Osteoblast (primary cell): ENCODE results near the gene CEP112. TPM values are rescaled to one million over a fixed set of nuclear protein-coding genes. Genes with fewer than 3 reads are reported as not detected.

ENCODE experiments used
- DNase-seq: peaks from one replicate; pipeline ENCODE4 v3.0.0; 2011; ENCODE audit warnings: low spot score, mixed read lengths; ENCODE audit not compliant: insufficient read length; ENCODE audit errors: missing footprints
- H2AFZ ChIP-seq: 2 replicates; pipeline ENCODE4 v1.6.0; 2011; ENCODE audit warnings: mild to moderate bottlenecking, low read length
- H3K27ac ChIP-seq: 2 replicates; pipeline ENCODE4 v1.5.1; 2011; ENCODE audit warnings: mild to moderate bottlenecking, low read depth, low read length, moderate library complexity
- H3K27me3 ChIP-seq: 2 replicates; pipeline ENCODE4 v1.6.0; 2012; ENCODE audit warnings: mild to moderate bottlenecking, control low read depth, inconsistent platforms, low read length, moderate library complexity; ENCODE audit not compliant: insufficient read depth
- H3K36me3 ChIP-seq: 2 replicates; pipeline ENCODE4 v1.5.1; 2011; ENCODE audit warnings: mild to moderate bottlenecking, low read length, control low read depth, moderate library complexity; ENCODE audit not compliant: insufficient read depth
- H3K4me1 ChIP-seq: 2 replicates; pipeline ENCODE4 v1.5.1; 2011; ENCODE audit warnings: mild to moderate bottlenecking, low read length, control low read depth, moderate library complexity; ENCODE audit not compliant: insufficient read depth
- H3K4me2 ChIP-seq: 2 replicates; pipeline ENCODE4 v1.6.0; 2011; ENCODE audit warnings: mild to moderate bottlenecking, low read length; ENCODE audit not compliant: insufficient read depth
- H3K4me3 ChIP-seq: fragments of 200-600 bp; sonication (generic); 3 replicates; pipeline ENCODE4 v1.5.1; 2012; ENCODE audit warnings: mild to moderate bottlenecking, low read length, inconsistent platforms; ENCODE audit not compliant: insufficient read depth
- H3K79me2 ChIP-seq: 2 replicates; pipeline ENCODE4 v1.6.0; 2012; ENCODE audit warnings: mild to moderate bottlenecking, low read length, control low read depth, inconsistent platforms; ENCODE audit not compliant: insufficient read depth
- H3K9me3 ChIP-seq: 2 replicates; pipeline ENCODE4 v1.5.1; 2011; ENCODE audit warnings: low read depth, low read length, control low read depth
- H4K20me1 ChIP-seq: 2 replicates; pipeline ENCODE4 v1.6.0; 2012; ENCODE audit warnings: mild to moderate bottlenecking, low read length, control low read depth; ENCODE audit not compliant: insufficient read depth
- CTCF ChIP-seq: IDR thresholded peaks from 2 replicates; pipeline ENCODE4 v1.5.1; 2011; ENCODE audit warnings: mild to moderate bottlenecking, low read depth, low read length, moderate library complexity; ENCODE audit errors: extremely low read depth
- total RNA-seq: library from RNA; depleted of rRNA; stranded (reverse); fragments of >200 nt; gene quantifications from 2 replicates; pipeline ENCODE4 v1.2.3, GENCODE V29; 2012

CEP112 gene
- total RNA-seq, 1 donor, result 8.3 TPM

GRCh38 chr17:65824901-65825300 is 367.0 kb downstream of the CEP112 start:
- H3K27me3 ChIP-seq, result no peaks in the 10 kb centered on the region
- H3K4me2 ChIP-seq, result no peak overlapping the region
- TF ChIP-seq CTCF, result no peak
- peaks cover 2% of the 10 kb centered on the region for H3K9me3 ChIP-seq
- no peaks in the 10 kb centered on the region for H3K79me2 ChIP-seq
- no peak overlapping the region for H2AFZ ChIP-seq
- no peak for DNase-seq
- H4K20me1 ChIP-seq, result no peaks in the 10 kb centered on the region
- H3K27ac ChIP-seq, result no peak overlapping the region
- no peaks in the 10 kb centered on the region for H3K4me1 ChIP-seq
- no peaks in the 10 kb centered on the region for H3K36me3 ChIP-seq
- no peak overlapping the region for H3K4me3 ChIP-seq

GRCh38 chr17:65823713-65824112 is 368.2 kb downstream of the CEP112 start:
- Histone ChIP-seq H3K4me3 (no peak overlapping the region), H3K79me2 (no peaks in the 10 kb centered on the region), H3K27ac (no peak overlapping the region), H3K9me3 (peaks cover 2% of the 10 kb centered on the region), H2AFZ (no peak overlapping the region), H3K27me3 (no peaks in the 10 kb centered on the region), H4K20me1 (no peaks in the 10 kb centered on the region), H3K4me1 (no peaks in the 10 kb centered on the region), H3K36me3 (no peaks in the 10 kb centered on the region), H3K4me2 (no peak overlapping the region)
- DNase-seq, result no peak
- no peak for TF ChIP-seq CTCF

GRCh38 chr17:65820811-65821210 is 371.1 kb downstream of the CEP112 start:
- no peak for TF ChIP-seq CTCF
- Histone ChIP-seq H3K4me1 (no peaks in the 10 kb centered on the region), H3K4me2 (no peak overlapping the region), H3K36me3 (no peaks in the 10 kb centered on the region), H3K4me3 (no peak overlapping the region), H3K79me2 (no peaks in the 10 kb centered on the region), H4K20me1 (no peaks in the 10 kb centered on the region), H3K9me3 (no peaks in the 10 kb centered on the region), H3K27me3 (no peaks in the 10 kb centered on the region), H2AFZ (no peak overlapping the region), H3K27ac (no peak overlapping the region)
- DNase-seq, result no peak

- Histone ChIP-seq H2AFZ (no peak overlapping the region), H3K27ac (no peak overlapping the region), H4K20me1 (no peaks in the 10 kb centered on the region), H3K9me3 (no peaks in the 10 kb centered on the region), H3K36me3 (no peaks in the 10 kb centered on the region), H3K79me2 (no peaks in the 10 kb centered on the region), H3K4me3 (no peak overlapping the region), H3K4me2 (no peak overlapping the region), H3K27me3 (no peaks in the 10 kb centered on the region), H3K4me1 (no peaks in the 10 kb centered on the region)
- DNase-seq, result no peak
- TF ChIP-seq CTCF, result no peak
Measured at GRCh38 chr17:65820306-65820705, 371.6 kb downstream of the CEP112 start.
